Urothelium cell line (cell line): ENCODE data around the gene DNAI4.
A peak's percentile ranks its signal among the peaks of the same experiment; 100 is the strongest.
"Not testable (repeated sequence)": the region's sequence is repeated elsewhere in the genome, so short reads cannot be mapped to it uniquely, and the experiment has no call there.

Experiments
- DNase-seq: peaks from one replicate; pipeline ENCODE4 v3.0.0; 2011; ENCODE audit warnings: low spot score, mixed read lengths
- FAIRE-seq: peaks from 2 replicates; lab custom pipeline; 2011; peaks lifted over from hg19 to GRCh38; lab: Jason Lieb, UNC

Gene DNAI4

DNA sequence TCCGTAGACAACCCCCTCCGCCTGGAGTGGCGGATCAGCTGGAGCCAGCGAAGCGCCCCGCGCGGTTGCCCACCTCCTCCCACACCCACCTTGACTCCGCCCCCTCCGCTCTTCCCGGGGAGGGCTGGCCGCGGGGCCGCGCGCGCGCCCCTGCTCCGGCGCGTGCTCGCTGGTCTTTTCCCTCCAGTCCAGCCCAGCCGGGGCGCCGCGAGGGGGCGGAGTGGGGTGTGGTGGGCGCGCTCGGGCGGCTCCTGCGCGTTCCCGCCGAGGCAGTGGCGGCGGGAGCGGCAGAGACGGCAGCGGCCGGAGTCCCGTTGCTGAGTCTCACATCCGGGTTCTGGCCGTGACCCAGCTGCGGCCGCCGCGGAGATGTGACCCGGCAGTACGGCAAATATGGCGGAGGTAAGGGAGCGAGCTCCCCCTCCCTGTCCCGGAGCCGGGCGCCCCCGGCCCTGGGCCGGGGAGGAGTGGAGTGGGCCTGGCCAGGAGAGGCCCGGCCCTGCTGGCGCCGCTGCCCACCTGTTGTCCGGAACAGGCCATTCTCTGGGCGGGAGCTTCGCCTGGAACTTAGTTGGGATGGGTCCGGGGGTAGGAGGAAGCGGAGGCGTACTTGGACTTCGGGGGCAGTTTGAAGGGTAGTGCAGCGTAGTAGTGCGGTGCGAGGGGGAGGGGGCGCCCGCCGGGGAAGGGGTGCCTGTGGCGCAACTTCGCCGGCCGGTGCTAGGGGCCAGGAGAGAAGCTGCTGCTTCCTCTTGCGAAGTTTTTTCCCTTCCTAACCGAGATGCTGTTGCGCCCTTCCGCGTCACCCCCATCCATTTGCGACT is 5.6 kb upstream of the DNAI4 start:
- DNase-seq (peak; percentile 90), FAIRE-seq (peak; percentile 35)

DNA sequence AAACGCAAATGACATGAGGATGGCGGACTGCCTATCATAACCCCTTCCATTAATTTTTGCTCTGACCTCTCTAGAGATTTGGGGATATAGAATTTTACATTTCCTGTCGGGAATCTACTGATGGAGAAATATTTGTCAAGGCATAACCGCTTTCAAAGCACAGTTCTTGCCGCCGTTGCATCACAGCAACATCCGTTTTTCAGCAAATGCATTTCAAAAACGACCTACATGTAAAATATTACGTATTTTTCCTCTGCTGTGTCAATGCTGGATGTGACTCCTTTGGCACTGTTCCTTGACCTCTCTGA is 5.0 kb upstream of the DNAI4 start:
- no peak for DNase-seq
- FAIRE-seq: no peak

DNA sequence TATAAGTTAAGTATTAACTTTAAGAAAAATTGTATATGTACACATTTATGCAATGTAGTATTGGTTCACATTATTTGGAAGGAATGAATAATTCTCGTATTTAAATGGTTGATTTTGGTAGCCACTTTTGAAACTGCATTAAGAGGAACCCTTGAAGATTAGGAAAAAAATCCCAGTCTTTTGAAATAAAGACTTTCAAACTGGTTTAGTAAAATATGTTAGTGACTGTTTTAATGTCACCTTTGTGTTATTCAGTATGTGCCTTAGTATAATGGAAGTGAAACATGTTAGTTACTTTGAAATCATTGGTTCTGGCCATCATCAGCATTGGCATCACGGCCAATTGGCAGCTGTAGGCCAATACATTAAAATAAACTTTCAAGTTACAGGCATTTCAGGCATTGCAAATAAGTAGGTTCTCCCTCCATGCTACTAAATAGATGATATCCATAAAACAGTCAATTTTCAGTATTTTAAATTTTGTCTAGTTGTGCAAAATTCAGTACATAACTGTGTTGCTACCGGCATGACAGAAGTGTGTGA is 4.6 kb upstream of the DNAI4 start:
- no peak for FAIRE-seq

GRCh38 chr1:66927528-66927927 is 2.9 kb upstream of the DNAI4 start:
- FAIRE-seq (no peak), DNase-seq (no peak)

More for the DNA sequence above, 4.6 kb upstream of the DNAI4 start:
- DNase-seq: no peak

DNA sequence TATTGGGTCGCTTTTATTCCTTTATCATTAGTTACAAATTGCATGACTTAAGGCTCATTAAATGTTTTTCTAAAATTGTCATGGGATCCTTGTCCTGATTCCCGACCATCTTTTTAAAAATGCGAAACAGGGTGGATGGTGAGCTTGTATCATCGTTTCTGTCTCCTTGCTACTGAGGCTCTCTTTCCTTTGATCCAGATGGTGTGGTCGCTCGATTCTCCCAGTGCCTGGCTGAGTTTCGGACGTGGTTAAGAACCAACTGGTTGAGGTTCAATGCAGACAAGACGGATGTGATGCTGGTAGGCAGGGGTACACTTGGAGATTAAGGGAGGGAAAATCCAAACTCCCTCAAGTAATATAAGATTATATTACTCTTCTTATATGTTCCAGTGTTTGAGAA is 1.3 kb upstream of the DNAI4 start:
- no peak for FAIRE-seq

GRCh38 chr1:66925558-66925910 is 878 bp upstream of the DNAI4 start:
- no peak for FAIRE-seq
- DNase-seq: no peak

More for the DNA sequence above, 1.3 kb upstream of the DNAI4 start:
- no peak for DNase-seq

DNA sequence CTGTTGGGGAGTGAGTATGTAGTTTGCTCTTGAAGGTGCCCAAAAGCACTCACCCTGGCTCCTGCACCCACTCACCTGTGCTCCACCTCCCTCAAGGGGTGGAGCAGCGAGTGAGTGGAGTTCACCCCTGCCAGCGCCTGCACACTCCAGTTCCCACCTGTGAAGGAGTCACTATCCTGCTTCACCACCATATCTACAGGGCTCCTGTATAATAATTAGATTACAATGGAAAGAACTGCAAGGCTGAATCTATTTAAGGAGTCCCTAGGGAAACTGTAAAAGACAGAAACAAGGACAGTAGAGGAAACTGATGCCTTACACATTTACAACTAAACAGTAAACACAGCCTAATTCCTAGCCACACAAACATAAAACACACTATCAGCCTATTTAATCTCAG is 4.1 kb downstream of the DNAI4 start:
- FAIRE-seq: no peak
- DNase-seq: no peak

DNA sequence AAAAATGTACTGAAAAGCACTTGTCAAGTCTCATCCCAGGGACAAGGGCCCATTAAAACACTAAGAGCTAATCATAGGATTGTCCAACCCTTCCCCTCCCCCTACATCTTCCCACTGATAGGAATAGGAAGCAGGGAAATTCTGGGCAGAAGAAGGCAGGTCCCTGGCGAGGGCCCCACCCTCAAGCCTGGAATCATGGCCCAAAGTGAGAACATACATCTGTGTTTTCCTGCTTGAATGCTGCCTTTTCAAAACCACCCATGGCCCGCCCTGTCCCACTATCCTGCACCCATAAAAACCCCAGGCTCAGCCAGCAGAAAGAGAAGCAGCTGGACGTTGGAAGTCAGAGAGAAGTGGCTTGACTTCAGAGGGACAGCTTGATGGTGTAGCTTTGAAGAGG is 4.8 kb downstream of the DNAI4 start:
- no peak for DNase-seq
- FAIRE-seq: no peak

DNA sequence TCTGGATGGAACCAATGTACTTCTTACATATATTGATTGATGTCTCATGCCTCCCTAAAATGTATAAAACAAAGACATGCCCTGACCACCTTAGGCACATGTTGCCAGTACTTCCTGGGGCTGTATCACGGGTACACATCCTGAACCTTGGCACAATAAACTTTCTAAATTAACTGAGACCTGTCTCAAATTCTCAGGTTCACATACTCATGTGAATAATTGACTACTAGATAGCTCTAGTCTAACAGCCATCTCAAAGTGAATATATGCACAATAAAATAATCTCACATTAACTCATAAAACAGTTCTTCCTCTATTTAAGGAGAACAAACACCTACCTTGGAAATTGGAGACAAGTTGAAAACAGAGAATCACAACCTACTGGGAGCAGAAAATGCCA is 5.6 kb downstream of the DNAI4 start:
- no peak for DNase-seq
- no peak for FAIRE-seq

DNA sequence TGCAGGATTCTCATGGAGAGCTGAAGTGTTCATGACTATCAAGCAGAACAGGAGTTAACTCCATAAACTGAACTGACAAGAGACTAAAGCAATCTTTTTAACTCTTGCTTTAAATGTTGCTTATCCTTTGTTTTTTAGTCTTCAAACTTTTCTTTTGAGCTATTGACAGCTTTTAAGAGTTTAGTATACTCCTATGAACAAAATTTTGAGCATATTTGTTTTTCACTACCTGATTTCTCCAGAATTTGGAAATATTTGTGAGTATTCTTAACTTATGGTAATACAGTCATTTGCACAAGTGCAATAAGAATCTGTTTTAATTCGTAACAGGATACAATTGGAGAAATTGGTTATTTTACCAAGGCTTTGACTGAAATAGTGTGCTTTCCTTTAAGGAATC is 7.2 kb downstream of the DNAI4 start:
- FAIRE-seq: no peak
- no peak for DNase-seq

DNA sequence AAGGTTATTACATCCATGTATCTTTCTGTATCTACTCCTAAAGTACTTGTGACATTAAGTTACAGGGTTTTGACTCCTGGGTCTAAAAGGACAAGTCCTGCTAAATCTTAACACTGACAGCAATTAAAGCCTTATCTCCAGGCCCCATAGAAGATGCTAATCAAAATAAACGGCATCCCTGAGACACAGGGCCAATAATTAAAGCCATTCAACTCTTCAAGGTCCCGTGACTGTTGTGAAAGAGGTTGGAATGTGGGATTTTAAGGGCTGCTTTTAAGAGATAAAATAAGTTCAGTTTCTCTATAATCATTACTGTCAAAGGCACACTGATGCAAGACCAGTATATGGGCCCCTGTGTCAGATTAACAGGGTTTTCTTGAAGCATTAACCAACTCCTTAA is 8.3 kb downstream of the DNAI4 start:
- FAIRE-seq (no peak), DNase-seq (no peak)

- FAIRE-seq, DNase-seq: not testable (repeated sequence)
These were observed 9.5 kb downstream of the DNAI4 start for GRCh38 chr1:66915203-66915602.

DNA sequence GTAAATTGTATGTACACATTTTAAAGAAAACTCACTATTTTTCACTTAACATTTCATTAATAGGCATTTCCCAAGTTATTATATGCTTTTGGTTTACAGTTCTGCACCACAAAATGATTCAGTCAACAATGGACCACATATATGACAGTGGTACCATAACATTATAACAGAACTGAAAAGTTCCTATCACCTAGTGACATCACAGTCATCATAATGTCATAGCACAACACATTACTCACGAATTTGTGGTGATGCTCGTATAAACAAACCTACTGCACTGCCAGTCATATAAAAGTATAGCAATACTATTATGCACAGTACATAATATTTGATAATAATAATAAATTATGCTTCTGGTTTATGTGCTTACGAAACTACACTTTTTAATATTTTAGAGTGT is 30.9 kb downstream of the DNAI4 start:
- FAIRE-seq: no peak
- no peak for DNase-seq

GRCh38 chr1:66890621-66891020 is 34.0 kb downstream of the DNAI4 start:
- no peak for FAIRE-seq
- DNase-seq: no peak

- FAIRE-seq (no peak), DNase-seq (no peak)
These were observed 35.6 kb downstream of the DNAI4 start for GRCh38 chr1:66889030-66889429.

GRCh38 chr1:66876664-66877063 is 48.0 kb downstream of the DNAI4 start:
- FAIRE-seq (no peak), DNase-seq (no peak)

GRCh38 chr1:66873111-66873510 is 51.5 kb downstream of the DNAI4 start:
- FAIRE-seq: no peak

DNA sequence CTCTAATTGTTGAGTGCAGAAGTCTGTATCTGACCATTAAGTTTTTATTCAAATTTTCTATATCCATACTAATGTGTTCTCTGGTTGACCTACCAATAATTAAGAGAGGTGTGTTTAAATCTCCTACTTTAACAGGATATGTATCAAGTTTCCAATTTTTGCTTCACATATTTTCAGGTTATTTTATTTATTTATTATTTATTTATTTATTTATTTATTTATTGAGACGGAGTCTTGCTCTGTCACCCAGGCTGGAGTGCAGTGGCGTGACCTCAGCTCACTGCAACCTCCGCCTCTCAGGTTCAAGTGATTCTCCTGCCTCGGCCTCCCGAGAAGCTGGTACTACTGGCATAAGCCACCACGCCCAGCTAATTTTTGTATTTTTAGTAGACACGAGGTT is 52.6 kb downstream of the DNAI4 start:
- FAIRE-seq, DNase-seq: not testable (repeated sequence)

More at GRCh38 chr1:66873111-66873510, 51.5 kb downstream of the DNAI4 start:
- no peak for DNase-seq

- DNase-seq (no peak), FAIRE-seq (no peak)
These were observed 57.2 kb downstream of the DNAI4 start for GRCh38 chr1:66867501-66867900.

GRCh38 chr1:66860529-66860928 is 64.1 kb downstream of the DNAI4 start:
- no peak for DNase-seq
- no peak for FAIRE-seq

GRCh38 chr1:66853379-66853778 is 71.3 kb downstream of the DNAI4 start:
- no peak for FAIRE-seq

GRCh38 chr1:66852870-66853269 is 71.8 kb downstream of the DNAI4 start:
- DNase-seq: no peak
- FAIRE-seq: no peak

More at GRCh38 chr1:66853379-66853778, 71.3 kb downstream of the DNAI4 start:
- no peak for DNase-seq

- FAIRE-seq (no peak), DNase-seq (no peak)
These were observed 73.7 kb downstream of the DNAI4 start for GRCh38 chr1:66850989-66851388.
